ENCODE results near the gene GPR146. TPM values are rescaled to one million over a fixed set of nuclear protein-coding genes. Genes with fewer than 3 reads are reported as not detected.

The GPR146 gene
- total RNA-seq, 4 donors from 2014 or later, result 9.2 to 14.5 TPM; not detected in 2

DNA sequence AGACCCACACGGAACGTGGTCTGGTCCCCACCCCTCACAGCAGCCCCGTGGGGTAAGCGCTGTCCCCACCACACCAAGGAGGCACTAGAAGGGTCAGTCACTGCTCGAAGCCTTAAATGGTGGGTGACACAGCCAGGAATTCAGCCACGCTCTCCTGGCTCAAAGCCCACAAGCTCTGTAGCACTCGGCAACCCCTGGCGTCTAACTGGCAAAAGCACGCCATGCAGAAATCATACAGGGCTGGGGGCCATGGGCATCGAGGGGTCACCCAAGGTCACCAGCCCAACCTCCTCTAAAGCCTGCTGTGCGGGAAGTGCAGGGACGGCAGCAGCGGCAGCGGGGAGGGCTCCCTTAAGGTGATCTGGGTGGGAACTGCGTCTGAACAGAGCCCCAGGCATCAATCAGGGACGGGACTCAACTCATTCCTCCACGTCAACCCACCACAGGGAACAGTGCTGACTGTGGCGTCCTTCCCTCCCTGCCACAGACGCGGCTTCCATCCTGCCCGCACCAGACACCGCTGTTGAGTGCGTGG lies 51.3 kb downstream of the GPR146 start:
- in situ Hi-C loops (cut with MboI; ENCODE audit: low pct_ligation_motif_present in 1 of 4, low pct_unique_long_range_greater_than_20kb in 1 of 4, low sequenced_read_pairs in 3 of 4), result no loop called here
- TF ChIP-seq POLR2AphosphoS5 (IDR thresholded peaks at IDR 0.05), result no peak
- no peak for TF ChIP-seq EP300 (IDR thresholded peaks at IDR 0.05; ENCODE audit: low read depth)
- TF ChIP-seq, protein P1, sequence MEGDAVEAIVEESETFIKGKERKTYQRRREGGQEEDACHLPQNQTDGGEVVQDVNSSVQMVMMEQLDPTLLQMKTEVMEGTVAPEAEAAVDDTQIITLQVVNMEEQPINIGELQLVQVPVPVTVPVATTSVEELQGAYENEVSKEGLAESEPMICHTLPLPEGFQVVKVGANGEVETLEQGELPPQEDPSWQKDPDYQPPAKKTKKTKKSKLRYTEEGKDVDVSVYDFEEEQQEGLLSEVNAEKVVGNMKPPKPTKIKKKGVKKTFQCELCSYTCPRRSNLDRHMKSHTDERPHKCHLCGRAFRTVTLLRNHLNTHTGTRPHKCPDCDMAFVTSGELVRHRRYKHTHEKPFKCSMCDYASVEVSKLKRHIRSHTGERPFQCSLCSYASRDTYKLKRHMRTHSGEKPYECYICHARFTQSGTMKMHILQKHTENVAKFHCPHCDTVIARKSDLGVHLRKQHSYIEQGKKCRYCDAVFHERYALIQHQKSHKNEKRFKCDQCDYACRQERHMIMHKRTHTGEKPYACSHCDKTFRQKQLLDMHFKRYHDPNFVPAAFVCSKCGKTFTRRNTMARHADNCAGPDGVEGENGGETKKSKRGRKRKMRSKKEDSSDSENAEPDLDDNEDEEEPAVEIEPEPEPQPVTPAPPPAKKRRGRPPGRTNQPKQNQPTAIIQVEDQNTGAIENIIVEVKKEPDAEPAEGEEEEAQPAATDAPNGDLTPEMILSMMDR (IDR thresholded peaks at IDR 0.05), result no peak
- no peak for TF ChIP-seq POLR2A (IDR thresholded peaks at IDR 0.05)
- Histone ChIP-seq H3K4me3 (no peak overlapping the region), H3K27me3 (no peaks in the 10 kb centered on the region), H3K36me3 (no peaks in the 10 kb centered on the region), H3K9me3 (no peaks in the 10 kb centered on the region), H3K27ac (no peak overlapping the region), H3K4me1 (peaks cover 0 to 8% (median 3%) of the 10 kb centered on the region in 4 donors)
- intact Hi-C loops (cut with DNase I; ENCODE audit: low total_unique reads), result no loop called here
- DNase-seq, result no peak
- WGBS, 2 donors (ENCODE audit: low coverage in 1 of 2), result 81% methylated on average over 22 of the region's 23 CpGs; no CpG with 5 or more reads in 1 of the 2 donors

DNA sequence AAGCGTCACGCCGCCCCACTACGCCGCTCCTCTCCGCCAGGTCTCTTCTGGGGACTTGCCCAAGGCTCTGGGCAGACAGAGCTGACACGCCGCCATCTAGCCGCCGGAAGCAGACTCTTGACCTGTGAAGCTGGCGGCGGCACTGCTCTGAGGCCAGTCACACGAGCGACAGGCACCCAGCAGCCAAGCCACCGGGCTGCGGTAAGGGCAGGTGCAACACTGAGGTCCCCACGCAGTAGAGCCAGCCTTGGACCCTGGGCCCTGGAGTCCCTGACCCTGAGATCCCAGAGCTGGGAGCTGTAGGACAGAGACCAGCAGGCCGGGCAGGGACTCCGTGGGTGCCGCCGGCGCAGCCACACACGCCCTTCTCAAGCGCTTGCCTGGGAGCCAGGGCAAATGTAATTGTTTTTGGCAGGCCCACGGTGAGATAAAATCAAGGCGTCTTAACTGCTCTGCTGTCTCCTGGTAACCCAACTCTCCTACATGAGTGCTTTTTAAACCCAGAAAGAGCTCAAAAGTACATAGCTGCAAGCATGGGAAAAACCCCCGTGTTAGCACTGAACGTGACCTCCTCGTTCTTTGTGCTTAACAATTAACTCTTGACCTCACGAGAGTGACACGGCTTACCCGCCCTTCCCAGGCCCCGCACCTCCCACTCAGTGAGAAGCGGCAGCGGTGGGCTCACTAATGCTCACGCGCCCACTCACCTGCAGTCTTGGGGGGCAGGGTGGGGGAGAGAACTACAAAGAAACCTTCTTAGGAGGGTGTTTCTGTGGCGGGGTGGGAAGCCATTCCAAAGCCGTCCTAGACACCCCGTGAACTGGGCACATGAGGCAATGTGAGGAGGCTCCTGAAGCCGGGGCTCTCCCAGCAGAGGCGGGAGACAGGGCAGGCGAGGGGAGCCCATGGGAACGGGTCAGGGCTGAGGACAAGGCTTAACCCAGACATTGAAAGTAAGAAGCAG lies 52.1 kb downstream of the GPR146 start:
- no peaks in the 10 kb centered on the region for H3K36me3 ChIP-seq
- peaks cover 0 to 8% (median 3%) of the 10 kb centered on the region in 4 donors for H3K4me1 ChIP-seq
- H3K9me3 ChIP-seq, result no peaks in the 10 kb centered on the region
- no peak overlapping the region for H3K27ac ChIP-seq
- no peak overlapping the region for H3K4me3 ChIP-seq
- intact Hi-C loops (cut with DNase I; ENCODE audit: low total_unique reads) (no loop called here), in situ Hi-C loops (cut with MboI; ENCODE audit: low pct_ligation_motif_present in 1 of 4, low pct_unique_long_range_greater_than_20kb in 1 of 4, low sequenced_read_pairs in 3 of 4) (no loop called here)
- 75 to 80% methylated on average over 1 to 38 of the region's 44 CpGs for WGBS, 2 donors (ENCODE audit: low coverage in 1 of 2)
- DNase-seq, result no peak
- no peaks in the 10 kb centered on the region for H3K27me3 ChIP-seq
- TF ChIP-seq EP300 (IDR thresholded peaks at IDR 0.05; ENCODE audit: low read depth) (no peak), POLR2A (IDR thresholded peaks at IDR 0.05) (no peak), POLR2AphosphoS5 (IDR thresholded peaks at IDR 0.05) (no peak)
- TF ChIP-seq, protein P1 (IDR thresholded peaks at IDR 0.05), result no peak

DNA sequence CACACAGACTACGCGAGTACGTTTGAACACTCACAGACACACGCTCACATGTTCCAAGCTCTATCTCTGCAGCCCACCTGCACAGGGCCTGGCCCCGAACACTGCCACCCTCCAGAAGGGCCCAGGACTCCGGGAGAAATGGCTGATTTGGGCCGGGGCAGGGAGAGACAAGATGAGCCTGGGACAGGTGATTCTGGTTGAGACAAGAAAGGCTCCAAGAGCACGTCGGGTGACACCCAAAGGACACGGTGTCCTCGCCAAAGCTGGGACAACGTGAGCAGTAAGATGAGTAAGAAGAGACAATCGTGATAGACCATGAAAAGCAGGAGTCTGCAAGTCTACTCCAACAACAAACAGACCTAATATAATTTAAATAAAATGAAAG lies 52.8 kb downstream of the GPR146 start:
- intact Hi-C loops (cut with DNase I; ENCODE audit: low total_unique reads) (no loop called here), in situ Hi-C loops (cut with MboI; ENCODE audit: low pct_ligation_motif_present in 1 of 4, low pct_unique_long_range_greater_than_20kb in 1 of 4, low sequenced_read_pairs in 3 of 4) (no loop called here)
- 90 to 98% methylated on average over 2 to 13 of the region's 13 CpGs for WGBS, 2 donors (ENCODE audit: low coverage in 1 of 2)
- peaks cover 0 to 8% (median 3%) of the 10 kb centered on the region in 4 donors for H3K4me1 ChIP-seq
- H3K36me3 ChIP-seq, result no peaks in the 10 kb centered on the region
- no peaks in the 10 kb centered on the region for H3K27me3 ChIP-seq
- H3K9me3 ChIP-seq, result no peaks in the 10 kb centered on the region
- H3K27ac ChIP-seq, result no peak overlapping the region
- DNase-seq, result no peak
- no peak overlapping the region for H3K4me3 ChIP-seq
- no peak for TF ChIP-seq POLR2AphosphoS5 (IDR thresholded peaks at IDR 0.05)
- TF ChIP-seq POLR2A (IDR thresholded peaks at IDR 0.05), result no peak
- TF ChIP-seq, protein P1 (IDR thresholded peaks at IDR 0.05), result no peak
- TF ChIP-seq EP300 (IDR thresholded peaks at IDR 0.05; ENCODE audit: low read depth), result no peak

Data from transverse colon (tissue), 4 donors.